Measurements from ENCODE around the gene PIGS. TPM values are rescaled to one million over a fixed set of nuclear protein-coding genes. Genes with fewer than 3 reads are reported as not detected.

PIGS gene
- total RNA-seq, 3 donors from 2014 or later, result 35.4 to 63.5 (median 53.3) TPM

DNA sequence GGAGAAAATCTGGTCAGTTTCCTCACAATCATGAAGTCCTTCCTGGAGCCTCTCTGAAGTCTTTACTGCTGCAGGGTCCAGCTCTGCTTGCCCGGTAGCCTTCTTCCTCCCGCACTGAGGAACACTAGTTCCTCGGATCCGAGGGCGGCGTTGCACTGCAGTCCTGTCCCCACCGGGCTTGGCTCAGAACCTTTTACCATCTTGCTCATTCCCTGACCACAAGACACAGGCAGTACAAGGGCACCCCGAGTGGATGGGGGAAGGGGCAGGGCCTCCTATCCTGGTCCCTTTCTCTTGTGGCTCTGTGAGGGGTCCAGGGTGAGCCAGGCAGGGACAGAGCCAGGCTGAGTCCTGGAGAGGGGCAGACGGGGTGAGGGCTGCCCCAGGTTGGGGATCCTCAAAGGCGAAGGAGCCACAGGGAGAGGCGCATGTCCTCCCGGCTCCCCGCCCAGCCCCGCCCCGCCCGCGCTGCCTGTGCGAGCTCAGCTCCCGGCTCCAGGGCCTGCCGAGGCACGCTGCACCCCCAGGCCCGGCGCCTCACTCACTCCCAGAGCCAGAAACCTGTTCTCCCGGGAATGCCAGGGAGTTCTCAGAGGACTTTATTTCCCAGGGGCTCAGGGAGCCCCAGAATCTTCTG is 63.6 kb downstream of the PIGS start:
- H3K36me3 ChIP-seq, result no peaks in the 10 kb centered on the region
- intact Hi-C loops (cut with DNase I; ENCODE audit: low total_unique reads), result no loop called here
- H3K9me3 ChIP-seq, result no peaks in the 10 kb centered on the region
- peak in 1 of 2 donors; percentile 52 for DNase-seq (ENCODE audit: low spot score in 2 of 2)
- H3K4me1 ChIP-seq, result no peaks in the 10 kb centered on the region
- peaks cover 0 to 19% of the 10 kb centered on the region in 2 donors for H3K27me3 ChIP-seq
- peak overlapping the region in 2 of 3 donors; percentile 21 to 48 for H3K4me3 ChIP-seq
- H3K27ac ChIP-seq, result peak overlapping the region in 1 of 2 donors; percentile 43
- TF ChIP-seq POLR2AphosphoS5 (IDR thresholded peaks at IDR 0.05), result no peak

DNA sequence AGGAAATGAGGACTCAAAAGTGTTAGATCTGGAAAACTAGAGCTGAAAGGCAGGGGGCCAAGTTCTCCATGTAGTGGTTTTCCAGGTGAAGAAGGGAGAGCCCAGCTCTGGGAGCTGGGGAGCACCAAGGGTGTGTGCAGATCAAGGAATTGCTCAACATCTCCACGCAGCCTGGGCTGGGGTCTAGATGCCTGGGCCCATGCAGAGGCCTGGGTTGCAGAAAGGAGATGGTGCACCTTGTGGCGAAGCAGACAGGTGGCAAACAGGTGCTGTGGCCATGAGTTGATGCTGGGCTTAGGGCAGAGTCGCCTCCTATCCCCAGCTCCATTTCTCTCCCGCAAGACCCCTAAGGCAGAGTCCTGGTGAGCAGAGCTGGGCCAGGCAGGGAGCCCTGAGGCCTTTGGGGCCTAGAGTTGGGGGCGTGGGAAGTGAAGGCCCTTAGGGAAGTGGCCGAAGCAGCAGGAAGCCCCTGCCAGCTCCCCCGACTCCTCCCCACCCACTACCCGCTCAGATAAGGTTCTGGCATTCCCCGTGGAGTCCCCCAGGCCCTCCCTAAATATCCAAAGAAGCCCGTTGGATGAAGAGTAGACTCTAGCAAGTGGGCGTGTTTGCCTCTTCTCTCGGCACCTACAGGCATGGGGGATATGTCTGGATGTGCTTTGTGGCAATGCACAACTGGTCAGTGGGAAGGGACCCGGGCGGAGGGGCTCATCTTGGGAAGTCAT is 64.4 kb downstream of the PIGS start:
- TF ChIP-seq POLR2A (IDR thresholded peaks at IDR 0.05) (no peak), CTCF (IDR thresholded peaks at IDR 0.05) (no peak), POLR2AphosphoS5 (IDR thresholded peaks at IDR 0.05) (no peak)
- H3K27me3 ChIP-seq, result peaks cover 0 to 19% of the 10 kb centered on the region in 2 donors

GRCh38 chr17:28505986-28506665 is 65.2 kb downstream of the PIGS start, which contains the start of gene FOXN1:
TSS of gene FOXN1 (plus strand) at chr17:28506348. CDS start at chr17:28523970, 17,622 bp downstream.
- H3K36me3 ChIP-seq, result no peaks in the 10 kb centered on the region
- H3K4me3 ChIP-seq, result no peak within 1 kb of the TSS
- DNase-seq (ENCODE audit: low spot score in 2 of 2), result no peak
- TF ChIP-seq POLR2A (IDR thresholded peaks at IDR 0.05) (no peak), CTCF (IDR thresholded peaks at IDR 0.05) (no peak), POLR2AphosphoS5 (IDR thresholded peaks at IDR 0.05) (no peak)
- no peaks in the 10 kb centered on the region for H3K9me3 ChIP-seq
- no peak within 1 kb of the TSS for H3K27ac ChIP-seq
- H3K4me1 ChIP-seq, result no peaks in the 10 kb centered on the region
- H3K27me3 ChIP-seq, result peaks cover 0 to 19% of the 10 kb centered on the region in 2 donors
- intact Hi-C loops (cut with DNase I; ENCODE audit: low total_unique reads), result no loop called here

More for the DNA sequence above, 64.4 kb downstream of the PIGS start:
- DNase-seq (ENCODE audit: low spot score in 2 of 2), result no peak
- H3K4me3 ChIP-seq, result no peak overlapping the region
- intact Hi-C loops (cut with DNase I; ENCODE audit: low total_unique reads), result no loop called here
- H3K4me1 ChIP-seq, result no peaks in the 10 kb centered on the region
- H3K27ac ChIP-seq, result no peak overlapping the region
- no peaks in the 10 kb centered on the region for H3K36me3 ChIP-seq
- H3K9me3 ChIP-seq, result no peaks in the 10 kb centered on the region

- no peaks in the 10 kb centered on the region for H3K36me3 ChIP-seq
- no peak overlapping the region for H3K27ac ChIP-seq
- no peaks in the 10 kb centered on the region for H3K9me3 ChIP-seq
- peaks cover 0 to 12% of the 10 kb centered on the region in 2 donors for H3K27me3 ChIP-seq
- no peak for DNase-seq (ENCODE audit: low spot score in 2 of 2)
- TF ChIP-seq POLR2A (IDR thresholded peaks at IDR 0.05) (no peak), POLR2AphosphoS5 (IDR thresholded peaks at IDR 0.05) (no peak), CTCF (IDR thresholded peaks at IDR 0.05) (no peak)
- H3K4me1 ChIP-seq, result no peaks in the 10 kb centered on the region
- no peak overlapping the region for H3K4me3 ChIP-seq
- intact Hi-C loops (cut with DNase I; ENCODE audit: low total_unique reads), result no loop called here
Observed at GRCh38 chr17:28503420-28503819, 67.9 kb downstream of the PIGS start.

Other genes with a start within 250 kb of the PIGS start
- 10 to 100 TPM; 40.2 to 52.8 (median 47.2) TPM for gene IFT20, start 236.1 kb downstream of the PIGS start, total RNA-seq
- gene TNFAIP1, start 235.8 kb downstream of the PIGS start, total RNA-seq, result 10 to 100 TPM; 15.5 to 31.9 (median 28.5) TPM
- gene POLDIP2, start 214.0 kb downstream of the PIGS start, total RNA-seq, result 10 to 100 TPM; 64.5 to 85.0 (median 69.8) TPM
- not detected for gene SEBOX, start 206.3 kb downstream of the PIGS start, total RNA-seq
- gene VTN, start 201.2 kb downstream of the PIGS start, total RNA-seq, result 10 to 100 TPM in 1 of 3 donors, under 1 TPM in 2; 0.32 to 12.1 (median 0.98) TPM
- gene SARM1, start 199.8 kb downstream of the PIGS start, total RNA-seq, result 10 to 100 TPM in 2 of 3 donors, 1 to 10 TPM in 1; 6.4 to 14.3 (median 13.8) TPM
- gene SLC46A1, start 165.3 kb downstream of the PIGS start, total RNA-seq, result 10 to 100 TPM; 11.2 to 22.7 (median 12.5) TPM
- 1 to 10 TPM in 1 of 3 donors, under 1 TPM in 1, not detected in 1; 0.66 to 4.0 TPM for gene SLC13A2, start 97.9 kb downstream of the PIGS start, total RNA-seq
- gene FOXN1, start 65.2 kb downstream of the PIGS start, total RNA-seq, result under 1 TPM in 1 of 3 donors, not detected in 2; 0.29 TPM
- gene UNC119, start 18.9 kb downstream of the PIGS start, total RNA-seq, result 10 to 100 TPM; 19.2 to 34.1 (median 32.9) TPM
- 100 to 1,000 TPM in 1 of 3 donors, 10 to 100 TPM in 2; 19.7 to 191 (median 40.7) TPM for gene ALDOC, start 5.4 kb upstream of the PIGS start, total RNA-seq
- 1 to 10 TPM; 3.3 to 5.8 (median 4.1) TPM for gene SPAG5, start 27.5 kb upstream of the PIGS start, total RNA-seq
- 10 to 100 TPM in 2 of 3 donors, 1 to 10 TPM in 1; 9.3 to 11.1 (median 11.0) TPM for gene RSKR, start 42.7 kb upstream of the PIGS start, total RNA-seq
- 100 to 1,000 TPM; 107 to 131 (median 107) TPM for gene BLTP2, start 73.6 kb upstream of the PIGS start, total RNA-seq
- gene SDF2, start 90.4 kb upstream of the PIGS start, total RNA-seq, result 10 to 100 TPM; 38.1 to 66.6 (median 54.1) TPM
- gene SUPT6H, start 90.7 kb upstream of the PIGS start, total RNA-seq, result 10 to 100 TPM; 62.6 to 69.9 (median 66.7) TPM
- 1 to 10 TPM; 1.6 to 2.3 (median 1.6) TPM for gene PROCA1, start 140.4 kb upstream of the PIGS start, total RNA-seq
- 100 to 1,000 TPM; 105 to 129 (median 123) TPM for gene RAB34, start 146.3 kb upstream of the PIGS start, total RNA-seq
- 100 to 1,000 TPM; 491 to 945 (median 754) TPM for gene RPL23A, start 148.5 kb upstream of the PIGS start, total RNA-seq
- gene TLCD1, start 154.7 kb upstream of the PIGS start, total RNA-seq, result 1 to 10 TPM; 2.4 to 8.3 (median 3.9) TPM
- gene NEK8, start 157.3 kb upstream of the PIGS start, total RNA-seq, result 1 to 10 TPM; 2.9 to 5.3 (median 2.9) TPM
- gene TRAF4, start 172.5 kb upstream of the PIGS start, total RNA-seq, result 10 to 100 TPM; 12.3 to 63.6 (median 48.9) TPM

All from breast epithelium (tissue), 4 donors.